Daoy (cell line): ENCODE measurements around the gene ADAMTS4. TPM values are rescaled to one million over a fixed set of nuclear protein-coding genes. Genes with fewer than 3 reads are reported as not detected.

Source experiments
- DNase-seq: peaks from one replicate; pipeline ENCODE4 v3.0.0-alpha.2; 2015; ENCODE audit warnings: low read depth
- total RNA-seq: library from RNA; depleted of rRNA; stranded (reverse); fragments of >200 nt; shearing (Covaris generic); gene quantifications from 2 replicates; pipeline ENCODE4 v1.2.3, GENCODE V29; 2014

Gene ADAMTS4
- total RNA-seq, 1 experiment from 2014 or later: 0.91 TPM

- DNase-seq: no peak
Measured at GRCh38 chr1:161172776-161173376, 26.0 kb downstream of the ADAMTS4 start.

GRCh38 chr1:161172349-161172748, 26.5 kb downstream of the ADAMTS4 start:
- DNase-seq: no peak

GRCh38 chr1:161171696-161172095, 27.2 kb downstream of the ADAMTS4 start:
- DNase-seq: no peak

- DNase-seq: no peak
Measured at GRCh38 chr1:161171191-161171590, 27.7 kb downstream of the ADAMTS4 start.

GRCh38 chr1:161168906-161169305, 29.9 kb downstream of the ADAMTS4 start:
- DNase-seq: no peak

- peak; percentile 23 for DNase-seq
Measured at GRCh38 chr1:161166669-161167548, 31.9 kb downstream of the ADAMTS4 start.

- DNase-seq: peak; percentile 98
Measured at GRCh38 chr1:161165742-161166668, 32.8 kb downstream of the ADAMTS4 start, which contains the start of gene PPOX. PPOX (plus strand) TSS chr1:161166426; CDS start chr1:161166848, 422 bp downstream.

- DNase-seq: no peak
Measured at GRCh38 chr1:161164901-161165610, 33.8 kb downstream of the ADAMTS4 start.

- no peak for DNase-seq
Measured at GRCh38 chr1:161163793-161164192, 35.1 kb downstream of the ADAMTS4 start.

GRCh38 chr1:161162806-161163205, 36.0 kb downstream of the ADAMTS4 start:
- DNase-seq: no peak

- no peak for DNase-seq
Measured at GRCh38 chr1:161162052-161162451, 36.8 kb downstream of the ADAMTS4 start.

- DNase-seq: no peak
Measured at GRCh38 chr1:161161652-161162051, 37.2 kb downstream of the ADAMTS4 start.

- DNase-seq: no peak
Measured at GRCh38 chr1:161160671-161161145, 38.1 kb downstream of the ADAMTS4 start.

GRCh38 chr1:161159913-161160243, 39.0 kb downstream of the ADAMTS4 start:
- DNase-seq: no peak

GRCh38 chr1:161159087-161159912, 39.6 kb downstream of the ADAMTS4 start, which contains the start of gene USP21:
USP21 (plus strand) TSS chr1:161159500; CDS start chr1:161160641, 1,141 bp downstream.
- DNase-seq: peak; percentile 94

GRCh38 chr1:161158316-161159010, 40.4 kb downstream of the ADAMTS4 start:
- no peak for DNase-seq

- no peak for DNase-seq
Measured at GRCh38 chr1:161157867-161158266, 41.0 kb downstream of the ADAMTS4 start.

- peak; percentile 91 for DNase-seq
Measured at GRCh38 chr1:161153682-161154337, 45.0 kb downstream of the ADAMTS4 start, which contains the start of gene UFC1. UFC1 (plus strand) TSS chr1:161153978; CDS start chr1:161153998, 20 bp downstream.

- DNase-seq: no peak
Measured at GRCh38 chr1:161153176-161153575, 45.7 kb downstream of the ADAMTS4 start.
